ENCODE measurements around the gene PRR11. TPM values are rescaled to one million over a fixed set of nuclear protein-coding genes. Genes with fewer than 3 reads are reported as not detected.
A peak's percentile ranks its signal among the peaks of the same experiment; 100 is the strongest.

The PRR11 gene
- 1 to 10 TPM; 2.5 to 3.2 TPM for total RNA-seq

DNA sequence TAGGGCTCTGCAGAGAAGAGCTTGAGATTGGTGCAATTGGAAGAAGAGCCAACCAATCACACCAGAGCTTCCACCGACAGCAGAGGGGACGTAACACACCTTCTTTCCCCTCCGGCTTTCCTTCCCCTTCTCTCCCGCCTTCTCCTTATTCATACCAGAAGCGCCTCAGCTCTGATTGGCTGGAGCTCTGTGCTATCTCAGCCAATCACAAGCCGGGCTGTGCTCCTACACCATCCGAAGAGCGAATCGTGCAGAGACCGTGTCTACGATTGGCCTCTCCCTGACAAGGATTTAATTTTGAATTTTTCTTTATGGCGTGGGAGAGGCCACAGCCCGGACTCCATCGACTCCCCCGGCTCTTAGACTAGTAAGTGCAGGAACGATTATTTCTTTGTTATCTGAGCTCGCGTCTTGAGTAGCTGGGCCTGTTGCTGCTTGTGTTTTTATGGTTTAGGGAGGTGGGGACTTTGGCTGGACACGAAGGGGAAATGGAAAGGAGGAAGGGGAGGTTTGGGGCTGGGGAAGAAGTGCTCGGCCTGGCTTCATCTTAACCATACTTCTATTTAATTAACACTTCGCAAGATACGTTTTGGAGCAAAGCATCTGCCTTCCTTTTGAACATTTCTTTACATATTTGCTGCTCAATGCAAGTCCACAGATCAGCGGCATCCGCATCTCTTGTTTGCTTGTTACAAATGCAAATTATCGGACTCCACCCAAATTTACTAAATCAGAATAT is at the start of gene PRR11:
Gene PRR11 (plus strand): TSS at position 308 of the 739 bp plus-strand sequence. CDS start 14,007 bp downstream, outside the sequence.
- H3K36me3 ChIP-seq, result no peaks in the 10 kb centered on the region
- TF ChIP-seq, protein P1, sequence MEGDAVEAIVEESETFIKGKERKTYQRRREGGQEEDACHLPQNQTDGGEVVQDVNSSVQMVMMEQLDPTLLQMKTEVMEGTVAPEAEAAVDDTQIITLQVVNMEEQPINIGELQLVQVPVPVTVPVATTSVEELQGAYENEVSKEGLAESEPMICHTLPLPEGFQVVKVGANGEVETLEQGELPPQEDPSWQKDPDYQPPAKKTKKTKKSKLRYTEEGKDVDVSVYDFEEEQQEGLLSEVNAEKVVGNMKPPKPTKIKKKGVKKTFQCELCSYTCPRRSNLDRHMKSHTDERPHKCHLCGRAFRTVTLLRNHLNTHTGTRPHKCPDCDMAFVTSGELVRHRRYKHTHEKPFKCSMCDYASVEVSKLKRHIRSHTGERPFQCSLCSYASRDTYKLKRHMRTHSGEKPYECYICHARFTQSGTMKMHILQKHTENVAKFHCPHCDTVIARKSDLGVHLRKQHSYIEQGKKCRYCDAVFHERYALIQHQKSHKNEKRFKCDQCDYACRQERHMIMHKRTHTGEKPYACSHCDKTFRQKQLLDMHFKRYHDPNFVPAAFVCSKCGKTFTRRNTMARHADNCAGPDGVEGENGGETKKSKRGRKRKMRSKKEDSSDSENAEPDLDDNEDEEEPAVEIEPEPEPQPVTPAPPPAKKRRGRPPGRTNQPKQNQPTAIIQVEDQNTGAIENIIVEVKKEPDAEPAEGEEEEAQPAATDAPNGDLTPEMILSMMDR (IDR thresholded peaks at IDR 0.05), result no peak
- TF ChIP-seq POLR2AphosphoS5 (IDR thresholded peaks at IDR 0.05), result peak; percentile 87
- intact Hi-C loops (cut with DNase I), result loop anchor here (5.0 to 10.0 kb wide), 2 partner anchors 48 to 641 kb away; partner anchors contain the start of genes MTMR4 and TRIM37

DNA sequence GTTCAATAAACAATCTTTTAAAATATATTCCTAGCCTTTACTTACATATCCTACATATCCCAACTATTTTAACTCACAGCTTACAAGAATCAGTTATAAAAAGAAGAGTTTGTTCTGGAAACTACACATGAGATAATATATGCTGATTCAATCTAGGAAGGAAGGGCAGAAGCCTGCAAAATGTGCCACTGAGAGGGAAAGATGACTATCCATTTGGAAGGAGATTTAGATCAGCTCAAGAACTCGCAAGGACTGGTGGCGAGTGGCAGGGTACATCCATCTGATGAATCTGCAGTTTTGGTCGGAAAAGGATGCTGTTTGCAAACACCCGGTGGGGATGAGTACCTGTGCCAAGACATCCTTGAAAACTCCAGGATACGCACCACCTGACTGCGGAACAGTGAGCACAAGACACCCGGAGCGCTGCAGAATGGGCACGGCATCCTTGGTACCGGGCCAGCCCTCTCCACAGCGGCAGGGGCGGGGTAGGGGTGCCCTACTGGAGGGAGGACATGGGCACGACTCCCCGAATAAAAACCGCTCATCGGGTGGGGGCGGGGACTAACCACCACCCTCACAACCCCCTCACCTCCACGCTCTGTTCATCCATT is 49.6 kb upstream of the PRR11 start:
- Histone ChIP-seq H3K36me3 (no peaks in the 10 kb centered on the region), H3K4me3 (peak overlapping the region; percentile 87 to 89), H3K27me3 (replicated peaks; ENCODE audit: insufficient read depth) (no peaks in the 10 kb centered on the region), H3K9me3 (no peaks in the 10 kb centered on the region), H3K4me1 (replicated peaks) (peaks cover 2% of the 10 kb centered on the region), H3K27ac (peak overlapping the region; percentile 91)
- peak; percentile 65 for DNase-seq (ENCODE audit: low spot score)
- WGBS, result under 1% methylated on average over 18 of the region's 18 CpGs
- TF ChIP-seq POLR2A (IDR thresholded peaks at IDR 0.05), result no peak
- TF ChIP-seq POLR2AphosphoS5 (IDR thresholded peaks at IDR 0.05), result no peak
- TF ChIP-seq, protein P1 (IDR thresholded peaks at IDR 0.05), result no peak
- intact Hi-C loops (cut with DNase I), result loop anchor here (5.0 kb wide), 1 partner anchor 51 kb away; the partner anchor contains the start of genes PRR11 and SKA2

More for the DNA sequence above, at the start of gene PRR11:
- H3K27me3 ChIP-seq (replicated peaks; ENCODE audit: insufficient read depth), result no peaks in the 10 kb centered on the region
- DNase-seq (ENCODE audit: low spot score), result peak; percentile 99
- under 1% methylated on average over 25 of the region's 25 CpGs for WGBS
- H3K27ac ChIP-seq, result peak within 1 kb of the TSS; percentile 82 to 86
- H3K9me3 ChIP-seq, result no peaks in the 10 kb centered on the region
- no peaks in the 10 kb centered on the region for H3K4me1 ChIP-seq (replicated peaks)
- H3K4me3 ChIP-seq, result peak within 1 kb of the TSS; percentile 54 to 71

DNA sequence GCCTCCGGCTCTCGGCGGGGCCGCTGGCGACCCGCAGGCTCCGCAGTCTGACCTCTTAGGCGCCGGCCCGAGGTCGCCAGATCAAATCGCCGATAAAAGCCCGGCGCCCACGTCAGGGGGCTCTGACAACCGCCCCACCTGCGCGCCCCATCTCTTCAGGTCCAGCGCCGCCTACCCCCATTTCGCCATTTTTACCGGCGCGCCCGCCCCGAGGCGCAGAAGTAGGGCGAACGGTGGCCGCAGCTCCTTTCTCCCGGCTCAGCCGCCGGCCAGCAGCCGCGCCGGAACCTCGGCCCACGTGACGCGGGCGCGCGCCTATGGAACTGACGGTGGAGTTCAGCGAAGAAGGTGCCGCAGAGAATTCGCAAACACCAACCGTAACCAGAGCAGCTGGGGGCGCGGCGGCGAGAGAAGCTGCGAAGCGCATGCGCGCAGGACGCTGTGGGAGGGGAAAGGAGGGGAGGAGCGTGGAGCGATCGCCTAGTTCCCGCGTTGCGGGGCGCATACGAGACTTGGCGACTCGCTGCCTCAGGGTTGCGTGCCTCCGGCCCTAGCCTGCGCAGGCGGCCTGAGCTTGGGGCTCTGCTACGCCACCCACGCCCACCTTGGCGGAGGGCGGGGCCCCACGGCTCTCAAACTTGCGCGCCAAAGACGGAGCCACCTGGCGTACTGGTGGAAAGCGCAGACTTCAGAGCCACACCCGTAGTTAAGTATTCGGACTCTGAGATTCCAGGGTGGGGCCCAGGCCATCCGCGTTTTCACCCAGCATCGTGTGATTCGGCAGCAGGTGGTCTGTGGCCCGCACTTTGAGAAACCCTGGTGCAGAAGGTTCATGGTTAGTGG is 48.9 kb upstream of the PRR11 start, which contains the start of gene TRIM37:
Gene TRIM37 (minus strand): TSS at position 418 of the 843 bp plus-strand sequence. CDS start 419 bp downstream, outside the sequence.
- intact Hi-C loops (cut with DNase I), result loop anchor here (5.0 kb wide), 1 partner anchor 51 kb away; the partner anchor contains the start of genes PRR11 and SKA2
- no peaks in the 10 kb centered on the region for H3K27me3 ChIP-seq (replicated peaks; ENCODE audit: insufficient read depth)
- peaks cover 2% of the 10 kb centered on the region for H3K4me1 ChIP-seq (replicated peaks)
- H3K27ac ChIP-seq, result peak within 1 kb of the TSS; percentile 91
- TF ChIP-seq POLR2AphosphoS5 (IDR thresholded peaks at IDR 0.05) (peak; percentile 98), POLR2A (IDR thresholded peaks at IDR 0.05) (peak; percentile 77)
- TF ChIP-seq, protein P1 (IDR thresholded peaks at IDR 0.05), result peak in 2 of 4 experiments; percentile 26 to 37
- DNase-seq (ENCODE audit: low spot score), result peak; percentile 97
- H3K36me3 ChIP-seq, result no peaks in the 10 kb centered on the region
- WGBS, result under 1% methylated on average over 72 of the region's 89 CpGs
- H3K9me3 ChIP-seq, result no peaks in the 10 kb centered on the region
- peak within 1 kb of the TSS; percentile 87 to 89 for H3K4me3 ChIP-seq

DNA sequence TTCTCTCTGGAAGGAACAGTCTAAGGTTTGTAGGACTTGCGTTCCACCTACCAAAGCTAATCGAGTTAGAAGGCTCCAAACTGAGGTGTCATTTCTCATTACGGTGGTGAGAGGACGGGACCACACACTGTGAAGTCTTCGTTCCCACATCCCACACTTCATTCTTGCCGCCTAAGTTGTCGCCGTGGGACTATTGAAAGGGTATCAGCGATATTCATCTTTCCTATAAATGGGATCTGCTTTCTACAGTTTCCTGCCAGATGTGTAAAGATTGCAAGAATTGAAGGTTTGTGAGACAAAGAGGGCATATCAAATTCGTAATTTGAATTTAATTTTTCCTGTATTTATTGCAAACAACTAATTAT is 48.3 kb upstream of the PRR11 start:
- no peak for TF ChIP-seq POLR2A (IDR thresholded peaks at IDR 0.05)
- TF ChIP-seq, protein P1 (IDR thresholded peaks at IDR 0.05), result no peak
- TF ChIP-seq POLR2AphosphoS5 (IDR thresholded peaks at IDR 0.05), result no peak
- Histone ChIP-seq H3K36me3 (no peaks in the 10 kb centered on the region), H3K9me3 (no peaks in the 10 kb centered on the region), H3K4me1 (replicated peaks) (peaks cover 2% of the 10 kb centered on the region), H3K27ac (peak overlapping the region; percentile 91), H3K27me3 (replicated peaks; ENCODE audit: insufficient read depth) (no peaks in the 10 kb centered on the region), H3K4me3 (peak overlapping the region; percentile 87 to 89)
- WGBS, result under 1% methylated on average over 10 of the region's 10 CpGs
- intact Hi-C loops (cut with DNase I), result loop anchor here (5.0 kb wide), 1 partner anchor 50 kb away; the partner anchor contains the start of genes PRR11 and SKA2
- no peak for DNase-seq (ENCODE audit: low spot score)

Measured in prostate gland (tissue), 2 donors.